Peyer's patch (tissue), 4 donors: ENCODE data around the gene SLC7A11.

Experiments used
- POLR2A ChIP-seq, 2 donors: fragments of 450-650 bp; IDR thresholded peaks; one replicate each; pipeline ENCODE4 v1.5.1; 2017; ENCODE audit warnings: antibody characterized with exemption in 2 of 2, mild to moderate bottlenecking in 2 of 2, moderate library complexity in 2 of 2
- TF ChIP-seq, protein P1 (sequence below), 6 experiments: fragments of 450-650 bp in 4 of 6; fragments of 200-600 bp in 2 of 6; sonication (generic) in 1 of 6; IDR thresholded peaks; one replicate each; pipeline ENCODE4 v1.5.1; 2017 to 2019; ENCODE audit warnings: antibody characterized with exemption in 6 of 6, mild to moderate bottlenecking in 3 of 6, moderate library complexity in 1 of 6

- TF ChIP-seq, protein P1, sequence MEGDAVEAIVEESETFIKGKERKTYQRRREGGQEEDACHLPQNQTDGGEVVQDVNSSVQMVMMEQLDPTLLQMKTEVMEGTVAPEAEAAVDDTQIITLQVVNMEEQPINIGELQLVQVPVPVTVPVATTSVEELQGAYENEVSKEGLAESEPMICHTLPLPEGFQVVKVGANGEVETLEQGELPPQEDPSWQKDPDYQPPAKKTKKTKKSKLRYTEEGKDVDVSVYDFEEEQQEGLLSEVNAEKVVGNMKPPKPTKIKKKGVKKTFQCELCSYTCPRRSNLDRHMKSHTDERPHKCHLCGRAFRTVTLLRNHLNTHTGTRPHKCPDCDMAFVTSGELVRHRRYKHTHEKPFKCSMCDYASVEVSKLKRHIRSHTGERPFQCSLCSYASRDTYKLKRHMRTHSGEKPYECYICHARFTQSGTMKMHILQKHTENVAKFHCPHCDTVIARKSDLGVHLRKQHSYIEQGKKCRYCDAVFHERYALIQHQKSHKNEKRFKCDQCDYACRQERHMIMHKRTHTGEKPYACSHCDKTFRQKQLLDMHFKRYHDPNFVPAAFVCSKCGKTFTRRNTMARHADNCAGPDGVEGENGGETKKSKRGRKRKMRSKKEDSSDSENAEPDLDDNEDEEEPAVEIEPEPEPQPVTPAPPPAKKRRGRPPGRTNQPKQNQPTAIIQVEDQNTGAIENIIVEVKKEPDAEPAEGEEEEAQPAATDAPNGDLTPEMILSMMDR (IDR thresholded peaks at IDR 0.05), result no peak
- no peak for TF ChIP-seq POLR2A (IDR thresholded peaks at IDR 0.05)
Observed at GRCh38 chr4:138291431-138291830, 49.3 kb upstream of the SLC7A11 start.
